ENCODE measurements around the gene APIP.
"Not testable (repeated sequence)": the region's sequence is repeated elsewhere in the genome, so short reads cannot be mapped to it uniquely, and the experiment has no call there.

The APIP gene

DNA sequence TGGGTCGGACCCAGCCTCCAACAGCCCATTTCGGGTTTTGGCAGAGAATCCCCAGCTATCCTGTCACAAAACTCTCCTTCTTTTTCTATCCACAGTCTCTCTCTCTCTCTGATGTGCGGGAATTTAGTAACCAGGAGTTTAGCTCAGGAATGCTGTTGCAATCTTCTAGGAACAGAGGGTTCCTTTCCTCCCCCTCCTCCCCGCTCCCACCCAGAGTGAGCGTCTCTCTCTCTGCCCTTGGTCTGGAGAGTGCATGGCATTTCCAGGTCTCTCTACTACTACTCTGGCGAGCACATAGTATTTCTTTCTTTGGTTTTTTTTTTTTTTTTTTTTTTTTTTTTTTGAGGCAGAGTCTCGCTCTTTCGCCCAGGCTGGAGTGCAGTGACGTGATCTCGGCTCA, 17.7 kb downstream of the APIP start:
- DNase-seq (ENCODE audit: low spot score): no peak
- TF ChIP-seq, protein P1, sequence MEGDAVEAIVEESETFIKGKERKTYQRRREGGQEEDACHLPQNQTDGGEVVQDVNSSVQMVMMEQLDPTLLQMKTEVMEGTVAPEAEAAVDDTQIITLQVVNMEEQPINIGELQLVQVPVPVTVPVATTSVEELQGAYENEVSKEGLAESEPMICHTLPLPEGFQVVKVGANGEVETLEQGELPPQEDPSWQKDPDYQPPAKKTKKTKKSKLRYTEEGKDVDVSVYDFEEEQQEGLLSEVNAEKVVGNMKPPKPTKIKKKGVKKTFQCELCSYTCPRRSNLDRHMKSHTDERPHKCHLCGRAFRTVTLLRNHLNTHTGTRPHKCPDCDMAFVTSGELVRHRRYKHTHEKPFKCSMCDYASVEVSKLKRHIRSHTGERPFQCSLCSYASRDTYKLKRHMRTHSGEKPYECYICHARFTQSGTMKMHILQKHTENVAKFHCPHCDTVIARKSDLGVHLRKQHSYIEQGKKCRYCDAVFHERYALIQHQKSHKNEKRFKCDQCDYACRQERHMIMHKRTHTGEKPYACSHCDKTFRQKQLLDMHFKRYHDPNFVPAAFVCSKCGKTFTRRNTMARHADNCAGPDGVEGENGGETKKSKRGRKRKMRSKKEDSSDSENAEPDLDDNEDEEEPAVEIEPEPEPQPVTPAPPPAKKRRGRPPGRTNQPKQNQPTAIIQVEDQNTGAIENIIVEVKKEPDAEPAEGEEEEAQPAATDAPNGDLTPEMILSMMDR (IDR thresholded peaks at IDR 0.05): no peak
- Histone ChIP-seq H3K4me3 (no peak overlapping the region), H3K27ac (no peak overlapping the region)

DNA sequence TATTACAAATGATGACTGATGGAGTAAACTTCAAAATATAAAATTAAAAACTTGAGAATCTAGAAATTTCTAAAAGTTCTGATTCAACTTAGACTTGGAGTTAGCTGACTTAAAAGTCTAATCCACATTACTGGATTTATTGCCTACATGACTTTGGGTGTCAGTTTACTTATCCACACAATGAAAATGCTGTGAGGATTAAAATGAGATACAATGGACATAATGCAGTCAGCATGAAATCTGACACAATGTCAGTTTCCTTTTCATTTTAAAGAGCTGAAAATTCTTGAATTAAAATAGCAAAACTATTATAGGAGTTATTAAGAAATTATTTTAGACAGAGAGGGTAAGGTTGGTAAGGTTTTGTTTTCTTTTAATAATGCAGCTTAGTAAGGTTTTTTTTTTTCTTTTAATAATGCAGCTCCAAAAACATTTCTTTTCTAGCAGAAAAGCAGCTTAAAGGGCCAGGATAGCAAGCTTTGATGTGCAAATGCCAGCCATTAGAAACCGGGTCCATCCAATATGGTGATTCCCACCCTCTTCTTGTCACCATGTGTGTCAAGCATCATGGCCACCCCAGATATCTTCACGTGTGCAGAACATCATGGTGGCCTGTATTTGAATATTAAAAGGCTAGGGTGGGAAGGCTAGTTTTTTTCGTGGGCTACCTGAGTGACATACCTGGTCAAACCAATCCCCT, 18.9 kb downstream of the APIP start:
- Histone ChIP-seq H3K27ac (no peak overlapping the region), H3K4me3 (no peak overlapping the region)
- TF ChIP-seq, protein P1 (IDR thresholded peaks at IDR 0.05): no peak
- DNase-seq (ENCODE audit: low spot score): no peak

DNA sequence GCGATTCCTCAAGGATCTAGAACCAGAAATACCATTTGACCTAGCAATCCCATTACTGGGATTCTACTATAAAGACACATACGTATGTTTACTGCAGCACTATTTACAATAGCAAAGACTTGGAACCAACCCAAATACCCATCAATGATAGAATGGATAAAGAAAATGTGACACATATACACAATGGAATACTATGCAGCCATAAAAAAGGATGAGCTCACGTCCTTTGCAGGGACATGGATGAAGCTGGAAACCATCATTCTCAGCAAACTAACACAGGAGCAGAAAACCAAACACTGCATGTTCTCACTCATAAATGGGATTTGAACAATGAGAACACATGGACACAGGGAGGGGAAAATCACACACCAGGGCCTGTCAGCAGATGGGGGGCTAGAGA, 20.0 kb downstream of the APIP start:
- not testable (repeated sequence) for H3K27ac ChIP-seq; H3K4me3 ChIP-seq; DNase-seq (ENCODE audit: low spot score)

DNA sequence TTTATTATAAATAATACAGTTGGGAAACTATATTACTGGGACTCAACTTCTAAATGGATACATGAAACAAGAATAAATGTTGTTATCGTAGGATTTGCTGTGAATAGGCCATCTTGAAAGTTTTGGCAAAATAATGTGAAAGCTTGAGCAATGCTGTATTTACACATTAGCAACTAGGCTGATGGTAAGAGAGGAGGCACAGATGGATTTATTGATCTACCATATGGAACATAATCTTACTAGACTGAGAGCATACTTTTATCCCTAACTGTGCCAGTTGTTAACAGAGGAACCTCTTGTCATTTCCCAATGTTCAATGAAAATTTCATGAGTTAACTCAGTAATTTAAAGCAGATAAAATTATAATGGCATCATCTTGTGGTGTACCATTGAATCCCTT, 22.8 kb downstream of the APIP start:
- TF ChIP-seq, protein P1 (IDR thresholded peaks at IDR 0.05): no peak
- DNase-seq (ENCODE audit: low spot score): no peak
- Histone ChIP-seq H3K4me3 (no peak overlapping the region), H3K27ac (no peak overlapping the region)

DNA sequence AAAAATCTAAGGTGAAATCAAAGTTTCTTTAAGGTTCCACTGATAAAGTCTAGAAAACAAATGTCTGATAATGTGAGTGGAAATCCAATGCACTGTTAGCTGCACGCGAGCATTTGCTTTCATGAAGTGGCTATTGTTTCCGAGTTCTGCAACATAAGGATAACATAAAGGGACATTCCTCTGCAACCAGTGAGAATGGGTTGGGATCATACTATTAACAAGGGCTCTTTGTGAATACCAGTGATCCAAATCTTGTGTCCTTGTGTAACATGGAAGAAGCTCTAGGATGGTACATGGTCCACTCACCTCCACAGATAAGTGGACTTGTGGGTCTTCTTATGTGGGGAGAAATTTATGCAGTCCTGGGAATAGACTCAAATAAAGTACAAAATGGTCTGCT, 24.6 kb downstream of the APIP start:
- H3K4me3 ChIP-seq: no peak overlapping the region
- H3K27ac ChIP-seq: no peak overlapping the region
- no peak for DNase-seq (ENCODE audit: low spot score)
- TF ChIP-seq, protein P1 (IDR thresholded peaks at IDR 0.05): no peak

DNA sequence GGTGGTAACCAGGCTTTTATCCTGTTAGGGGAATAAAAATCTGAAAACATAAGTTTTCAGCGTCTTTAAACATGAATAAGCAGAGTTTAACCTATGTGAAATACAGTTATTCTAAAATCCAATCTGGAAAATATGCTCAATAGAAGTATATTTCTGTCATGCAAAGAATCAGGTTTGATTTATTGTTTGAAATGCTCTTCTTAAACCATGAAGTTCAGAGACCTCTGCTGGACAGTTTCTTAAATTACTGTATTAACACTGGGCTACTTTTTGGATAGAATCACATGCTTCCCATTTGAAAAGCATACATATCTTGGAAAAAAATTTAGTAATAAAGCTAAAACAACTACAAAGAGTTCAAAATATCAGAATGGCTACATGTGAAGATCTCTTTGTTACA, 25.4 kb downstream of the APIP start:
- H3K27ac ChIP-seq: no peak overlapping the region
- DNase-seq (ENCODE audit: low spot score): no peak
- no peak overlapping the region for H3K4me3 ChIP-seq
- TF ChIP-seq, protein P1 (IDR thresholded peaks at IDR 0.05): no peak

DNA sequence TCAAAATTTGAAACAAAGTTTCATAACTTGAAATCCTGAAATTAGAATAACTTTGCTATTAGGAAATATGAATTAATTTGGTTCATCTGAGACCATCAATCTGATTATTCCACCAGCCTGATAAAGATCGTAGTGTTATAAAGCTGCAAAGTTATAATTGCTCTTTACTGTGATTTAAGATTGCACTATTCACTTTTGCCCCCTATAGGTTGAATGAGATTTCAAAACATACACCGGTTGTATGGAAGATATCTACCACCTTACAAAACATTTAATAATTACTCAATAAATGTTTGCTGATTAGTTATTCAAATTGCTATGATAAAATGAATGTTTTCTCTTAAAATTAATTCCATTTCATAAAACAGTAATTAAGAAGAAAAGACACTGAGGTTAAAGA, 26.1 kb downstream of the APIP start:
- no peak for DNase-seq (ENCODE audit: low spot score)
- Histone ChIP-seq H3K4me3 (no peak overlapping the region), H3K27ac (no peak overlapping the region)
- TF ChIP-seq, protein P1 (IDR thresholded peaks at IDR 0.05): no peak

All from coronary artery (tissue), 2 donors.